CD8-positive, alpha-beta memory T cell (primary cell): Measurements from ENCODE around the gene TM9SF4. TPM values are rescaled to one million over a fixed set of nuclear protein-coding genes. Genes with fewer than 3 reads are reported as not detected.
A peak's percentile ranks its signal among the peaks of the same experiment; 100 is the strongest.

Source experiments
- CTCF ChIA-PET: fragments of 350-600 bp; sonication (Branson Sonifier 250); formaldehyde crosslinking; loops from one replicate; lab custom pipeline; 2021; ENCODE audit warnings: antibody characterized with exemption; lab: Charles Lee
- POLR2A ChIA-PET: fragments of 350-600 bp; sonication (Branson Sonifier 250); formaldehyde crosslinking; loops from one replicate; lab custom pipeline; 2021; ENCODE audit warnings: antibody characterized with exemption; lab: Charles Lee
- DNase-seq, 5 donors: peaks; one replicate each; pipeline versions ENCODE4 v3.0.0 to v3.0.0-alpha.2; 2020 to 2022; ENCODE audit warnings: mixed read lengths in 1 of 5
- H3K27ac ChIP-seq: one replicate; pipeline ENCODE4 v1.7.0; 2013; ENCODE audit warnings: low read depth, mild to moderate bottlenecking, low read length, moderate library complexity
- H3K27me3 ChIP-seq: 2 replicates; pipeline ENCODE4 v1.7.0; 2013; ENCODE audit warnings: low read length, mild to moderate bottlenecking; ENCODE audit not compliant: insufficient read depth, poor library complexity, severe bottlenecking
- H3K36me3 ChIP-seq: 2 replicates; pipeline ENCODE4 v1.7.0; 2013; ENCODE audit warnings: mild to moderate bottlenecking, low read length, moderate library complexity; ENCODE audit not compliant: insufficient read depth
- H3K4me1 ChIP-seq: 2 replicates; pipeline ENCODE4 v1.7.0; 2013; ENCODE audit warnings: mild to moderate bottlenecking, low read length, moderate library complexity; ENCODE audit not compliant: insufficient read depth
- H3K4me3 ChIP-seq: 2 replicates; pipeline ENCODE4 v1.7.0; 2013; ENCODE audit warnings: mild to moderate bottlenecking, low read length
- H3K9me3 ChIP-seq: 2 replicates; pipeline ENCODE4 v1.7.0; 2013; ENCODE audit warnings: mild to moderate bottlenecking, low read length
- H3K27ac Mint-ChIP-seq, 8 donors: one replicate each; pipeline ENCODE4 v1.8.0; 2020 to 2021; ENCODE audit warnings: mixed read lengths in 8 of 8, mild to moderate bottlenecking in 6 of 8, inconsistent platforms in 3 of 8, moderate library complexity in 3 of 8
- H3K27me3 Mint-ChIP-seq, 2 donors: one replicate each; pipeline ENCODE4 v1.8.0; 2020 to 2021; ENCODE audit warnings: mixed read lengths in 2 of 2, mild to moderate bottlenecking in 1 of 2, moderate library complexity in 1 of 2
- H3K36me3 Mint-ChIP-seq, 3 donors: one replicate each; pipeline ENCODE4 v1.8.0; 2020 to 2021; ENCODE audit warnings: mixed read lengths in 3 of 3, inconsistent platforms in 1 of 3, mild to moderate bottlenecking in 1 of 3
- H3K4me1 Mint-ChIP-seq, 3 donors: one replicate each; pipeline ENCODE4 v1.8.0; 2020 to 2021; ENCODE audit warnings: mixed read lengths in 3 of 3, inconsistent platforms in 1 of 3, mild to moderate bottlenecking in 1 of 3
- H3K4me3 Mint-ChIP-seq, 7 donors: one replicate each; pipeline ENCODE4 v1.8.0; 2020 to 2021; ENCODE audit warnings: mixed read lengths in 7 of 7, mild to moderate bottlenecking in 6 of 7, moderate library complexity in 4 of 7, inconsistent platforms in 2 of 7
- H3K9me3 Mint-ChIP-seq, 5 donors: one replicate each; pipeline ENCODE4 v1.8.0; 2020 to 2022; ENCODE audit warnings: mixed read lengths in 5 of 5, mild to moderate bottlenecking in 3 of 5, moderate library complexity in 2 of 5, inconsistent platforms in 1 of 5
- polyA plus RNA-seq: library from polyadenylated mRNA; unstranded; fragments of 300-500 nt; fragmentation: Illumina TruSeq; gene quantifications from one replicate; pipeline ENCODE4 v1.2.3, GENCODE V29; 2021
- total RNA-seq, 2 experiments: library from RNA; stranded (reverse); gene quantifications; one replicate each; pipeline ENCODE4 v1.2.3, GENCODE V29; 2021

Gene TM9SF4
- total and polyA plus RNA-seq, 3 experiments from 2014 or later: 44.0 to 49.8 (median 48.0) TPM

- no peak for DNase-seq
- Mint-ChIP-seq H3K9me3 (no peaks in the 10 kb centered on the region), H3K4me3 (peak overlapping the region; percentile 91 to 98 (median 93)), H3K4me1 (peaks cover 76 to 88% (median 79%) of the 10 kb centered on the region in 3 donors), H3K36me3 (peaks cover 0 to 55% (median 3%) of the 10 kb centered on the region in 3 donors), H3K27ac (peak overlapping the region; percentile 84 to 98 (median 94)), H3K27me3 (no peaks in the 10 kb centered on the region)
- CTCF ChIA-PET: no interaction called here
- Histone ChIP-seq H3K4me3 (peak overlapping the region; percentile 91), H3K9me3 (no peaks in the 10 kb centered on the region), H3K36me3 (peaks cover 10% of the 10 kb centered on the region), H3K27ac (no peak overlapping the region), H3K27me3 (no peaks in the 10 kb centered on the region), H3K4me1 (peaks cover 60% of the 10 kb centered on the region)
- POLR2A ChIA-PET: no interaction called here
These were observed 96.6 kb downstream of the TM9SF4 start for GRCh38 chr20:32205843-32206759.

- peak overlapping the region; percentile 83 for H3K27ac ChIP-seq
- H3K36me3 ChIP-seq: peaks cover 4% of the 10 kb centered on the region
- ChIA-PET CTCF (no interaction called here), POLR2A (no interaction called here)
- H3K9me3 ChIP-seq: no peaks in the 10 kb centered on the region
- Mint-ChIP-seq H3K27ac (peak overlapping the region; percentile 84 to 98 (median 94)), H3K4me1 (peaks cover 80 to 89% (median 83%) of the 10 kb centered on the region in 3 donors), H3K27me3 (no peaks in the 10 kb centered on the region), H3K9me3 (no peaks in the 10 kb centered on the region), H3K4me3 (peak overlapping the region; percentile 93 to 98 (median 95)), H3K36me3 (peaks cover 4 to 53% (median 6%) of the 10 kb centered on the region in 3 donors)
- peak overlapping the region; percentile 91 for H3K4me3 ChIP-seq
- no peaks in the 10 kb centered on the region for H3K27me3 ChIP-seq
- peaks cover 60% of the 10 kb centered on the region for H3K4me1 ChIP-seq
- DNase-seq: peak in 3 of 5 donors; percentile 6 to 14 (median 12)
These were observed 97.5 kb downstream of the TM9SF4 start for GRCh38 chr20:32206760-32207625.

GRCh38 chr20:32207626-32208498 lies 98.3 kb downstream of the TM9SF4 start, which contains the start of the genes PLAGL2 and POFUT1:
Gene PLAGL2 (minus strand): TSS chr20:32207743. CDS start chr20:32202178, 5,565 bp downstream.
Gene POFUT1 (plus strand): TSS chr20:32207880. CDS start chr20:32207942, 62 bp downstream.
- peaks cover 74 to 82% (median 76%) of the 10 kb centered on the region in 3 donors for H3K4me1 Mint-ChIP-seq
- peak within 1 kb of the TSS; percentile 93 to 98 (median 95) for H3K4me3 Mint-ChIP-seq
- ChIA-PET POLR2A (interaction anchor here (0.6 to 0.8 kb wide), 2 partner anchors 132 to 152 kb away, joined by 3 to 7 read pairs; no protein-coding TSS in a partner anchor), CTCF (interaction anchor here (1.2 kb wide), 1 partner anchor 11 kb away, joined by 5 read pairs; no protein-coding TSS in a partner anchor)
- peak within 1 kb of the TSS; percentile 83 for H3K27ac ChIP-seq
- DNase-seq: peak; percentile 82 to 90 (median 86)
- H3K36me3 Mint-ChIP-seq: peaks cover 4 to 53% (median 6%) of the 10 kb centered on the region in 3 donors
- H3K27ac Mint-ChIP-seq: peak within 1 kb of the TSS; percentile 86 to 98 (median 94)
- H3K27me3 ChIP-seq: no peaks in the 10 kb centered on the region
- H3K4me1 ChIP-seq: peaks cover 57% of the 10 kb centered on the region
- no peaks in the 10 kb centered on the region for H3K9me3 Mint-ChIP-seq
- H3K36me3 ChIP-seq: peaks cover 4% of the 10 kb centered on the region
- no peaks in the 10 kb centered on the region for H3K9me3 ChIP-seq
- no peaks in the 10 kb centered on the region for H3K27me3 Mint-ChIP-seq
- H3K4me3 ChIP-seq: peak within 1 kb of the TSS; percentile 92

GRCh38 chr20:32208499-32209154 lies 99.1 kb downstream of the TM9SF4 start:
- Mint-ChIP-seq H3K4me1 (peaks cover 68 to 75% (median 69%) of the 10 kb centered on the region in 3 donors), H3K27ac (peak overlapping the region; percentile 72 to 92 (median 89)), H3K9me3 (no peaks in the 10 kb centered on the region), H3K27me3 (no peaks in the 10 kb centered on the region), H3K36me3 (peaks cover 4 to 48% (median 6%) of the 10 kb centered on the region in 3 donors), H3K4me3 (peak overlapping the region; percentile 87 to 95 (median 90))
- CTCF ChIA-PET: interaction anchor here (1.2 kb wide), 1 partner anchor 10 kb away, joined by 5 read pairs; no protein-coding TSS in a partner anchor
- Histone ChIP-seq H3K4me1 (peaks cover 51% of the 10 kb centered on the region), H3K4me3 (peak overlapping the region; percentile 92), H3K27ac (peak overlapping the region; percentile 80), H3K36me3 (peaks cover 4% of the 10 kb centered on the region), H3K27me3 (no peaks in the 10 kb centered on the region), H3K9me3 (no peaks in the 10 kb centered on the region)
- POLR2A ChIA-PET: interaction anchor here (0.6 to 0.8 kb wide), 2 partner anchors 131 to 151 kb away, joined by 3 to 7 read pairs; no protein-coding TSS in a partner anchor
- DNase-seq: no peak

- H3K4me3 Mint-ChIP-seq: peak overlapping the region in 6 of 7 donors; percentile 40 to 95 (median 88)
- ChIA-PET POLR2A (no interaction called here), CTCF (interaction anchor here (1.4 kb wide), 1 partner anchor 462 kb away, joined by 3 read pairs; no protein-coding TSS in a partner anchor)
- no peak for DNase-seq
- H3K36me3 ChIP-seq: peaks cover 8% of the 10 kb centered on the region
- peaks cover 4 to 55% (median 11%) of the 10 kb centered on the region in 3 donors for H3K36me3 Mint-ChIP-seq
- no peaks in the 10 kb centered on the region for H3K9me3 Mint-ChIP-seq
- H3K27ac ChIP-seq: no peak overlapping the region
- no peak overlapping the region for H3K4me3 ChIP-seq
- no peaks in the 10 kb centered on the region for H3K27me3 Mint-ChIP-seq
- peaks cover 54 to 71% (median 57%) of the 10 kb centered on the region in 3 donors for H3K4me1 Mint-ChIP-seq
- peaks cover 40% of the 10 kb centered on the region for H3K4me1 ChIP-seq
- no peaks in the 10 kb centered on the region for H3K27me3 ChIP-seq
- no peaks in the 10 kb centered on the region for H3K9me3 ChIP-seq
- H3K27ac Mint-ChIP-seq: peak overlapping the region in 7 of 8 donors; percentile 13 to 92 (median 84)
These were observed 100.5 kb downstream of the TM9SF4 start for GRCh38 chr20:32209850-32210605.

GRCh38 chr20:32213870-32214269 lies 104.4 kb downstream of the TM9SF4 start:
- peaks cover 7 to 82% (median 15%) of the 10 kb centered on the region in 3 donors for H3K36me3 Mint-ChIP-seq
- POLR2A ChIA-PET: interaction anchor here (0.7 kb wide), 1 partner anchor 270 kb away, joined by 6 read pairs; no protein-coding TSS in a partner anchor

More at GRCh38 chr20:32213870-32214269, 104.4 kb downstream of the TM9SF4 start:
- H3K4me3 Mint-ChIP-seq: no peak overlapping the region
- no peaks in the 10 kb centered on the region for H3K27me3 Mint-ChIP-seq
- no peaks in the 10 kb centered on the region for H3K9me3 Mint-ChIP-seq
- CTCF ChIA-PET: no interaction called here
- Histone ChIP-seq H3K27me3 (no peaks in the 10 kb centered on the region), H3K4me1 (peaks cover 9% of the 10 kb centered on the region), H3K36me3 (peaks cover 31% of the 10 kb centered on the region), H3K9me3 (no peaks in the 10 kb centered on the region), H3K27ac (no peak overlapping the region), H3K4me3 (no peak overlapping the region)
- no peak overlapping the region for H3K27ac Mint-ChIP-seq
- peaks cover 25 to 40% (median 26%) of the 10 kb centered on the region in 3 donors for H3K4me1 Mint-ChIP-seq
- DNase-seq: no peak
